ENCODE results near the gene STOX2.

GRCh38 chr4:183885205-183885720 lies 19.8 kb upstream of the STOX2 start:
- TF ChIP-seq RARB (CRISPR knock-in tag; IDR thresholded peaks at IDR 0.05) (no peak), PATZ1 (CRISPR knock-in tag; IDR thresholded peaks at IDR 0.05; ENCODE audit: borderline replicate concordance) (no peak), CSRNP3 (CRISPR knock-in tag; IDR thresholded peaks at IDR 0.05) (no peak), POU6F1 (CRISPR knock-in tag; IDR thresholded peaks at IDR 0.05; ENCODE audit: borderline replicate concordance, low read depth) (no peak)

All from SK-N-SH treated with all-trans-retinoic acid at 6 μM for 48 hours (cell line).